D341Med (cell line): ENCODE measurements around the gene KCP.
A peak's percentile ranks its signal among the peaks of the same experiment; 100 is the strongest.
"Not testable (repeated sequence)": the region's sequence is repeated elsewhere in the genome, so short reads cannot be mapped to it uniquely, and the experiment has no call there.

ENCODE experiments used
- DNase-seq: peaks from one replicate; pipeline ENCODE4 v3.0.0; 2012; ENCODE audit warnings: low spot score

The KCP gene

DNA sequence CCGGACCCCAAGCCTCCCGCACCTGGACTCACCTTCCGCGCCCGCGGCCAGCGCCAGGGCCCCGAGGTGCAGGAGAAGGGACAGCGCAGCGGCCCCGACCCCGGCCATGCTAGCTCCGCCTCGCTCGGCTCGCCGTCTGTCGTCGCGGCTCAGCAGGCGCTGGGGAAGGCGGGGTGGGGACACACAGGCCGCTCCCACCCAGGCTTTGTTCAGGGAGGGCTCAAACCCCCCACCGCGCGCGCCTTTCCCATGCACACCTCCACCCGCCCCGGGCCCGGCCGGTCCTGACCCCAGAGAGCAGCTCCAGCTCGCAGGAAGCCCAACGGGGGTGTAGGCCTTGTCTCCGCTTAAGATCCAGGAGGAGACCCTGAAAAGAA lies at the start of gene KCP:
KCP (minus strand) TSS at position 141 of the 377 bp plus-strand sequence; CDS start at position 108, 33 bp downstream.
- DNase-seq: peak; percentile 80

DNA sequence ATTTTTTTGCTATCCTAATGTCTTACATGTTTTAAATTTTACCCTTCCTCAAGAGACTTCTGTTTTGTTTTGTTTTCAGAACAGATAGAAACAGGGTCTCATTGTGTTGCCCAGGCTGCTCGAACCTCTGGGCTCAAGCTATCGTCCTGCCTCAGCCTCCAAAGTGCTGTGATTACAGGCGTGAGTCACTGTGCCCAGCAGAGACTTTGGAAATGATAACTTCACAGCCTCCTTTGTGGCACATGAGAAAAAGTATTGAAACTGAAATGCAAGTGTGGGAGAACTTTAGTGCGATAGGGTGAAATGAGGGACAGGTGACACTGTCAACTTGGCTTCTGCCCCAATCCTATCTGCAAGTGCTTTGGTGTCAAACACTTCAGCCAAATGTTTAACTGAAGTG lies 48.8 kb upstream of the KCP start:
- DNase-seq: no peak

- no peak for DNase-seq
Measured at GRCh38 chr7:128955981-128956380, 45.5 kb upstream of the KCP start.

DNA sequence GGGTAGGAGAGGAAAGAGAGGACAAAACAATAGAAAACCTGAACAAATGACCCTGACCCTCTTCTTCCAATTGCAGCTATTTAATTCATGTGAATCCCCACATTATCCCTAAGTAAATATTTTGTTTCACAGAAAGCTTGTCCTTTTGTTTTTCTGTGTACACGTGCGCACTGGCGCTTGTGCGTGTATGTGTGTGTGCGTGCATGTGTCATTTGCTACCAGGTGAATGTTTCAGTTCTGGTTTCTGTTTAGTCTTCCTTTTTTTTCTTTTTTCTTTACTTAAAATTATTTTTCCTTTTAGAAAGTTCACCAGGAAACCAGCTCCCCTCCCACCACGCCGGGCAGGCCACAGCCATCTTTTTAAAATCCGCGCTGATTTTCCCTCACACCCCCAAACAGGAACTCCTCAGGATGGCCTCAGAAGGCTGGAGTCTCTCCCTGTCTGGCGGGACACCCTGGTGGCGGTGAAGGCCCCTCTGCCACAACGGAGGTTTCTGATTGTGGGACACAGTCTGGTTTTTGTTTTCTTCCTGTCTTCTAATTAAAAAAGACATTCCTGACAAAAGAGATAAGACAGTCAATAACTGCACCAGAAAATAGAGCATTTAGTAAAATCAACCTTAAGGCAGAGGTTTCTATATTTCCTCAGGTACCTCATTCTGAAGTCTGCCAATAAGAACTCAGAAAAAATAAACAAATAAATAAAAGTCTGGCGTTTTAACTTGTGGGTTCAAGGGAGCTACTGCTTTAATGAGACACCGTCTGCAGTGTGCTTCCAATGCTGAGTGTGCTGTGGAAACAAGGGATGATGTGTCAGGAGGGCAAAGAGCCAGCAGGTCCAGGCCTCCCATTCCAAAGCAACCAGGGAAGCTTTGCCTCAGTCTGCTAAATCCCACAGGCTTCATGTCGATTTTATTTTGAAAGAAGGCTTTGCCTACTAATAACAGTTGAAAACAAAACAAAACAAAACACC lies 44.6 kb upstream of the KCP start:
- DNase-seq: no peak

GRCh38 chr7:128954150-128954549 lies 43.6 kb upstream of the KCP start:
- DNase-seq: no peak

DNA sequence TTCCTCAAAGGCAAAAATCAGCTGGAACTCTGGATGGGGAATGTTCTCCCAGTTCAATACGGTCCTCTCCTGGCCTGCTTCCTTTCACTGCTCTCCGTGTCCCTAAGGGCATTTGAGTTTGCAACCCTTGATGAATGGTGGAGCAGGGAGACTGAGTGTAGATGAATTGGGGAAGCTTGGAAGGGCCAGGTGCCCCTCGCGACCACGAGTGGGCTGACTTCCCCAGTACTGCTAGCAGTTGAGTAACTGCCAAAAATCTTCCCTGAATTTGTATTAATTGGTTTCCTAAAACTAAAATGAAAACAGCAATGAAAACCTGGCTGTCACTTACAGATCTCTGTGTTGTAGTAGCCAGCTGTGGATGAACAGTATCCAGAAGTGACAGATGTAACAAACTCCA lies 40.8 kb upstream of the KCP start:
- DNase-seq: no peak

DNA sequence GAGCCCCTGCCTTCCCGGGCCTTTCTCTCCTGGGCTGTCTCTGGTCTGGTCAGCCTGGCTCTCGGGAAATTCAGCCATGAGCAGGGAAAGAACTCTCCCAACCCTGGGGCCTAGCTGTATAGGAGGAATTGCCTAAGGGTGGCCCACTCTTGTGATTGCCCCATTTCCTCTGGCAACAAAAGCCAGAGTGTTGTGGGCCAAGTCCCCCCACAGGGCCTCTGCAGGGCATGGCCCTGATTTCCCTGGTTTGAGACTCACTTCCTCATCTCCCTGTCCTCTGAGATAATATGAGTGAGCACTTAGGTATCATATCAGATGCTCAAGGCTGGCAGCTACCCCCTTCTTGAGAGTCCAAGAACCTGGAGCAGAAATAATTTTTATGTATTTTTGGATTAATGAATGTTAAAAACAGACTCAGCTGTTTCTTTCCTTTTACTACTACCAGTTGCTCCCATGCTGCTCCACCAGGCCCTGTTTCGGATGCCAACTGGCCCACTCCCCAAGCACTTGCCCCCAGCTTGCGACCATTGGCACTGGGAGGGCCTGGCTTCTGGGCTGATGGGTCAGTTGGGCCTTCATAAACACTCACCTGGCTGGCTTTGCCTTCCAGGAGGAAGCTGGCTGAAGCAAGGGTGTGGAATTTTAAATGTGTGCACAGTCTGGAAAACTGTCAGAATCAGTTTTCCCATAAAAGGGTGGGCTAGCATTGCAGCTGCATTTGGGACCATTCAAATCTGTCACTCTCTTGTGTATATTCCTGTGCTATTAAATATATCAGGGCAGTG lies 38.7 kb upstream of the KCP start:
- DNase-seq: peak; percentile 25

GRCh38 chr7:128948312-128948973 lies 37.9 kb upstream of the KCP start:
- DNase-seq: peak; percentile 32

- DNase-seq: peak; percentile 36
Measured at GRCh38 chr7:128947854-128948253, 37.3 kb upstream of the KCP start.

DNA sequence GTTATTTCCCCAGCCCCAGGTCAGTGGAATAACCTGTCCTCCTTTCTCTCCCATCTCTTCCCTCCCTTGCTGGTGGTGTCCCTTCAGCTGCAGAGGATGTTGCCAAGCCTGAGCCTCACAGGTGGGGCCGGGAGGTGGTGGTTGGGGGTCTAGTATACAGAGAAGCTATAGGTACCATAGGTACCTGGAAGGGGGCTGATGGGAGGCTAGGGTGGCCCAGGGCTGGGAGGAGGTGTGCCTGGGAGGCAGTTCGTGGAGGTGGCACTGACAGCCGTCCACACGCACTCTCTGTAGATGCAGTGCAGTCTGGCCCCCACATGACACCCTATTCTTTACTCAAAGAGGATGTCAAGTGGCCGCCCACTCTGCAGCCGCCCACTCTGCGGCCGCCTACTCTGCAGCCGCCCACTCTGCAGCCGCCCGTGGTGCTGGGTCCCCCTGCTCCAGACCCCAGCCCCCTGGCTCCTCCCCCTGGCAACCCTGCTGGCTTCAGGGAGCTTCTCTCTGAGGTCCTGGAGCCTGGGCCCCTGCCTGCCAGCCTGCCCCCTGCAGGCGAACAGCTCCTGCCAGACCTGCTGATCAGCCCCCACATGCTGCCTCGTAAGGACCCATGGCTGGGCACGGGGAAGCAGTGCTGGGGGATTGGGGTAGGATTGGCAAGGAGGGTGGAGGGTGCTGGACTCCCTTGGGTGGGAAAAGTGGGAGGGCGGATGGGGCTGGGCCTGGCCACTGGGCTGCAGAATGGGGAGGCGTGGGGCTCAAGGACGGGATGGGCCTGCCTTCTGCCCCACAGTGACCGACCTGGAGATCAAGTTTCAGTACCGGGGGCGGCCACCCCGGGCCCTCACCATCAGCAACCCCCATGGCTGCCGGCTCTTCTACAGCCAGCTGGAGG lies 36.7 kb upstream of the KCP start:
- peak; percentile 46 for DNase-seq

- peak; percentile 24 for DNase-seq
Measured at GRCh38 chr7:128945668-128946366, 35.3 kb upstream of the KCP start.

DNA sequence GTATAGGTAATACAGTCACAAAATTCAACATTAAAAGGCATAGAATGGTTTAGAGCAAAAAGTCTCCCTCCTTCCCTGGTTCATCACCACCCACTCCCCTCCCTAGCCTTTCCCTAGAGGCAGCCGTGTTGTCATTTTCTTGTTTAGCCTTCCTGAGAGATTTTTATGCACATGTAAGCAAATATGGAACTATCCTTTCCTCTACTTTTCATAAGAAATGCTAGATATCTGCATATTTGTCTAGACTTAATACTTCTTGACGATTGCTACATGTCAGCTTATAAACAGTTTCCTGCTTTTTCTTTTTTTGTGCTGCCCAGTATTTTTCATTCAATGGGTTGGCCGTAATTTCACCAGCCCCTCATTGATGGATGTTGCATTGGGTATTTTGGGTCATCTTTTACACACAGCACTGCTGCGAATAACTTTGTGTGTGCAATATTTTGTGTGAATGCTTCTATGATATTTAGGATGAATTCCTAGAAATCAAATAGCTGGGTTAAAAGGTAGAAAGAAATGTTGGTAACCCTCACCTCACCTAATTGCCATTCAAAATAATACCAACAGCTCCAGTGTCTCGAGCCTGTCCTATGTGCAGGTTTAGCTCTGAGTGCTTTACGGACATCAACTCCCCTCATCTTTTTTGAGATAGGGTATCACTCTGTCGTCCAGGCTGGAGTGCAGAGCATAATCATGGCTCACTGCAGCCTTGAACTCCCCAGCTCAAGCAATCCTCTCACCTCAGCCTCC lies 34.2 kb upstream of the KCP start:
- no peak for DNase-seq

DNA sequence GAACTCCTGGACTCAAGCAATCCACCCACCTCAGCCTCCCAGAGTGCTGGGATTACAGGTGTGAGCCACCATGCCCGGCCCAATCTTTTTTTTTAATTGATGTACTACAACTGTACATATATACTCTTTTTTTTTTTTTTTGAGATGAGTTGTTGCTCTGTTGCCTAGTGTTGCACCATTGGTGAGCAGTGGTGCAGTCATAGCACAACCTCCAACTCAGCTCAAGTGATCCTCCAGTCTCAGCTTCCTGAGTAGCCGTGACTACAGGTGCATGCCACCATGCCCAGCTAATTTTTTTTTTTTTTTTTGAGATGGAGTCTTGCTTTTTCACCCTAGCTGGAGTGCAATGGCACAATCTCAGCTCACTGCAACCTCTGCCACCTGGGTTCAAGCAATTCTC lies 32.7 kb upstream of the KCP start:
- DNase-seq: not testable (repeated sequence)

DNA sequence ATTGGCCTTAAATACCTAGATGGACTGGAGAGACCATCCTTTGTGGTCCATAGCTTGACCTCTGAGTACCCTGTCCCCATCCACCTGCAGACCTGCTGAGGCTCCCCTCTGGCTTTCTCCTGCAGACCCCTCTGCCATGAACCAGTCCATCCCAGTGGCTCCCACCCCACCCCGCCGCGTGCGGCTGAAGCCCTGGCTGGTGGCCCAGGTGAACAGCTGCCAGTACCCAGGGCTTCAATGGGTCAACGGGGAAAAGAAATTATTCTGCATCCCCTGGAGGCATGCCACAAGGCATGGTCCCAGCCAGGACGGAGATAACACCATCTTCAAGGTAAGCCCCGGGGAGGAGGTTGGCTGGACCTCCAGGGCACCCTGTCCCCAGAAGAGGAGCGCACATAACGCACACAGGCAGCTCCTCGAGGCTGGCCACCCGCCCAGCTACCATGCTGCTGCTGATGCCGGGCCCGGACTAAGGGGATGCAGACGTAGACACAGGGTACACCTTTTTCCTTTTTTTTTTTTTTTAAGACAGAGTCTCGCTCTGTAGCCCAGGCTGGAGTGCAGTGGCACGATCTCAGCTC lies 31.5 kb upstream of the KCP start:
- DNase-seq: peak; percentile 33

- peak; percentile 23 for DNase-seq
Measured at GRCh38 chr7:128941323-128941890, 30.9 kb upstream of the KCP start.

DNA sequence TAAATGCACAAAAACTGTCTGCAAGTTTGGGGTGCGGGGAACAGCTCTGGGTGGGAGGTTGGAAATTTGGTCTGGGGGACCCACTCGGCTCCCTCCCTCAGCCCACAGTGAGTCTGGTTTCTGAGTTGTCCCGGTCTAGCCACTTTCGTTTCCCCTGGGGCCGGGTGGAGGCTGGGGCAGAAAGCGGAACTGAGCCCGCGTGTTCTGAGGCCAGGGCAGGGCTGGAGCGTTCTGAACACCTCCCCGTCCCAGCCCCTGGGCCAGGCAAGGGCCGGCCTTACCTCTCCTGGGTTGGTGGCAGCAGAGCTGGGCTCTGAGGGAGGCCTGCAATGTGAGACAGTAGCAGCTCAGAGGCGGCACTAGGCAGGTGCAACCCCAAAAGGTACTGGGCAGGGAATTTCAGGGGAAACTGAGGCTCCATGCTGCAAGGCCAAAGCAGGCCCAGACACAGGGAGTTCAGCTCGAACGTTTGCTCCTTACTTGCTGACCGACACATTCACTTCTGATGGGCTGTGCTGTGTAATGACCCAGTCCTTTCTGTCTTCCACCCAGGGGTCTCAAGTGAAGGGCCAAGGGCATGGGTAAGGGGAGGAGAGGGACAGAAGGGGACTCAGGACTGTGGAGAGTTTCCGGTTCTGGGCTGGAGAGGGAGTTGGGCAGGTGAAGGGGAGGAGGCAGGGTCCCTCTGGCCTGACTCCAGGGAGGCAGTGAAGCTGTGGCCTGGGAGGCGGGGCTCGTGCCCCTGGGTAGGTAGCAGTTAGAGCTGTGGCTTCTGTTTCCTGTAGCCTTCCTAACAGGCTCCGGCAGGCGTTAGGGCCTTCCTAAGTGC lies 30.2 kb upstream of the KCP start:
- DNase-seq: peak; percentile 32

DNA sequence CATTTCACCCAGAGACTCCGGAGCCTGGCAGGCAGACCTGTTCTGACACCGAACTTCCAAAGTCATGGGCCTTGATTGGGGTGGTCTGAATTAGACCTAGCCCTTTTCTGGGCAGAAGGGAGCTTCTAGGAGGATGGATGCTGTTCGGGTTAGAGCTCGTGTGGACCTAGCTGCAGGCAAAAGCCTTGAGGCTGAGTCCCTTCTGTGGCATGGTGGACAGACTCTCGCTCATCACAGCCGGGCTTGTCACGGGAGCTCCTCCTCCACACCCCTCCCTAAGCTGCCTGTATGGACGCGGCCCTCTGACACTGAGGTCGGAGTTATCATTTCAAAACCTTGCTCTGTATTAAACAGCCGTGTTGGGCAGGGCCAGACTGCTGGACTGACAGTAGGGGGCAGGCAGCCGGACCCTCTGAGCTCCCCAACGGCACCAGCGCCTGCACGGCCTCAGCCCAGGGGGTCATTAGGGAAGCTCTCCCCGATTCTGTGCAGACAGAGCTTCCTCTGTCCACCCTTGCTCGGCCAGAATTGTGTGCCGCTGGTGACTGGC lies 29.4 kb upstream of the KCP start:
- DNase-seq: peak; percentile 29
